Esophagus squamous epithelium (tissue), 4 donors: ENCODE data around the gene SMG7.

Experiments
- CTCF ChIP-seq, 6 experiments: fragments of 450-650 bp in 4 of 6; fragments of 200-600 bp in 2 of 6; sonication (generic) in 2 of 6; IDR thresholded peaks; one replicate each; pipeline ENCODE4 v1.5.1; 2016 to 2019; ENCODE audit warnings: antibody characterized with exemption in 6 of 6, mild to moderate bottlenecking in 4 of 6, moderate library complexity in 4 of 6
- POLR2A ChIP-seq, 4 donors: fragments of 450-650 bp; IDR thresholded peaks; one replicate each; pipeline ENCODE4 v1.6.1; 2017; ENCODE audit warnings: antibody characterized with exemption in 4 of 4, mild to moderate bottlenecking in 4 of 4, moderate library complexity in 3 of 4

- TF ChIP-seq CTCF (IDR thresholded peaks at IDR 0.05) (no peak), POLR2A (IDR thresholded peaks at IDR 0.05) (no peak)
Measured at GRCh38 chr1:183438060-183438459, 34.2 kb upstream of the SMG7 start.
